ENCODE data around the gene IMP3. TPM values are rescaled to one million over a fixed set of nuclear protein-coding genes. Genes with fewer than 3 reads are reported as not detected.

The IMP3 gene
- total RNA-seq, 1 experiment from 2014 or later = 79.9 TPM

DNA sequence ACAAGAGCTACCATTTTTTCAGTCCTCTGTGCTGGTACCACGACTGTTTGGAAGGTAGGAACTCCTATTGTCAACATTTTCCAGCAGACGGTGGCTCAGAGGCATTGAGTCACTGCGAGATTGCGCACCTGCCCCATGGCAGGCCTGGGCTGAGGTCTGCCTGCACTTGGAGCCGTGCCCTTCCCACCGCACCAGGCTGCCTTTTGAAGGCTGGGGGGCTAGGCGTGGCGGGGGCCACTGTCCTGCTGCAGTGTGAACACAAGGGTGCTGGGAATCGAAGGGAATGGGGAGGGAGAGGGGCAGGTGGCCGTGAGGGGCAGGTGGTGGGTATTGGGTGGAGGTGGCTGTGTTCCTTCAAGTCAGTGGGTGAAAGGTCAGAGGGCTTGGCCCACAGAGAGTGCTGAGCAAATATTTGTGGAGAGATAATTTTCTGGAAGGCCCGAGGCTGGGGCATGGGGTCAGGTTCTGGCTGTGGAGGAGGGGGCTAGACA, 24.0 kb upstream of the IMP3 start (continued):
- TF ChIP-seq, protein P1, sequence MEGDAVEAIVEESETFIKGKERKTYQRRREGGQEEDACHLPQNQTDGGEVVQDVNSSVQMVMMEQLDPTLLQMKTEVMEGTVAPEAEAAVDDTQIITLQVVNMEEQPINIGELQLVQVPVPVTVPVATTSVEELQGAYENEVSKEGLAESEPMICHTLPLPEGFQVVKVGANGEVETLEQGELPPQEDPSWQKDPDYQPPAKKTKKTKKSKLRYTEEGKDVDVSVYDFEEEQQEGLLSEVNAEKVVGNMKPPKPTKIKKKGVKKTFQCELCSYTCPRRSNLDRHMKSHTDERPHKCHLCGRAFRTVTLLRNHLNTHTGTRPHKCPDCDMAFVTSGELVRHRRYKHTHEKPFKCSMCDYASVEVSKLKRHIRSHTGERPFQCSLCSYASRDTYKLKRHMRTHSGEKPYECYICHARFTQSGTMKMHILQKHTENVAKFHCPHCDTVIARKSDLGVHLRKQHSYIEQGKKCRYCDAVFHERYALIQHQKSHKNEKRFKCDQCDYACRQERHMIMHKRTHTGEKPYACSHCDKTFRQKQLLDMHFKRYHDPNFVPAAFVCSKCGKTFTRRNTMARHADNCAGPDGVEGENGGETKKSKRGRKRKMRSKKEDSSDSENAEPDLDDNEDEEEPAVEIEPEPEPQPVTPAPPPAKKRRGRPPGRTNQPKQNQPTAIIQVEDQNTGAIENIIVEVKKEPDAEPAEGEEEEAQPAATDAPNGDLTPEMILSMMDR (IDR thresholded peaks at IDR 0.05 in 2 of 3, conservative IDR thresholded peaks at IDR 0.05 in 1 of 3; ENCODE audit: borderline replicate concordance in 1 of 3, insufficient read depth in 1 of 3, low read depth in 2 of 3, low read length in 2 of 3) = no peak
- TF ChIP-seq SIN3A (IDR thresholded peaks at IDR 0.05; ENCODE audit: low read depth) = no peak

DNA sequence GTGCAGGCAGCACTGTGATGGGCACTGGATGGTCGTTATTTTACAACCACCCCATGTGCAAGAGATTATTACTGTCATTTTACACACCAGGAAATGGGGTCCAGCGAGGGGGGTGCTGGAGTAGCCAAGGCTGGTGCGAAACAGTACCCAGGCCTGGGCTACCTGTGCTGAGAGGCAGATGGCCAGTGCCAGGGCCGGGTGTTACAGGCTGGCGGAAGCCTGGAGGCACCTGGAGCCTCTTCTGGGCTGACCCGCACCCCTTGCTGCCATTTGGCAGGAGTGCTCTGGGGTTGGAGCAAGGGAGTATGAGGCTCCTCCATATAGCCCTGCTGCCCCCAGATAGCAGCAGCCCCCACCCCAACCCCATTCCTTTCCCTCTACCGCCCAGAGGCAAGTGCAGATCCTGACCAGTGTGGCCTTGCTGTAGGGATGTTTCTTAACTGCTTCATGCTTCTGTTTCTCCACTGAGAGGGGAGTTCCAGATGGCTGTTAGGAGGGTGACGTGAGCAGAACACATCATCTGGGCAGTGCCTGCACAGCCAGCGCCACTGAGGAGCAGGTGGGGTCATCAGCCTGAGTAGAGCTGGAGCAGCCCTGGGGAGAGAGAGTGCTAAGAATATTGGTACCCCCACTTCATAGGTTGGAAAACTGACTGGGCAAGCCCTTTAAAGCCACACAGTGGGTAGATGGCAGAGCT, 22.9 kb upstream of the IMP3 start:
- Histone ChIP-seq H3K27me3 (ENCODE audit: insufficient read depth, low read length) (no peaks in the 10 kb centered on the region), H4K20me1 (ENCODE audit: insufficient read depth) (no peaks in the 10 kb centered on the region), H3K9ac (ENCODE audit: low read length) (no peak overlapping the region), H3K79me2 (ENCODE audit: insufficient read depth, low read length) (no peaks in the 10 kb centered on the region), H2AFZ (ENCODE audit: low read depth, low read length, poor library complexity, severe bottlenecking) (no peak overlapping the region), H3K4me3 (replicated peaks in 1 of 2; ENCODE audit: low read depth in 1 of 2, low read length in 2 of 2) (no peak overlapping the region), H3K36me3 (ENCODE audit: control insufficient read depth in 1 of 2, insufficient read depth in 2 of 2, low read length in 2 of 2) (no peaks in the 10 kb centered on the region; a peak in 1 of 4 replicates), H3K27ac (ENCODE audit: low read depth, low read length) (no peak overlapping the region), H3K9me2 (ENCODE audit: insufficient read depth) (no peaks in the 10 kb centered on the region), H3K4me2 (ENCODE audit: low read length) (no peak overlapping the region), H3K4me1 (ENCODE audit: control insufficient read depth in 1 of 2, insufficient read depth in 2 of 2, low read length in 2 of 2) (peaks cover 45 to 72% of the 10 kb centered on the region in 2 experiments), H3K9me3 (ENCODE audit: control insufficient read depth in 1 of 2, insufficient read depth in 1 of 2, low read depth in 1 of 2, low read length in 2 of 2) (no peaks in the 10 kb centered on the region)
- CTCF ChIA-PET = no interaction called here
- DNase-seq (ENCODE audit: low read depth, low spot score) (no peak), ATAC-seq (no peak)
- no TSS peak for BruUV-seq (replicated peaks)
- RAD21 ChIA-PET (ENCODE audit: low non-redundant PET in 1 of 2, low total read pairs in 2 of 2, uncharacterized antibody in 2 of 2, unreplicated experiment in 2 of 2) = no interaction called here
- POLR2A ChIA-PET = no interaction called here
- intact Hi-C loops (cut with micrococcal nuclease) = no loop called here
- TF ChIP-seq YY1 (IDR thresholded peaks at IDR 0.05; ENCODE audit: extremely low read depth, insufficient replicate concordance, low read depth, low read length) = no peak
- TF ChIP-seq, protein P2, sequence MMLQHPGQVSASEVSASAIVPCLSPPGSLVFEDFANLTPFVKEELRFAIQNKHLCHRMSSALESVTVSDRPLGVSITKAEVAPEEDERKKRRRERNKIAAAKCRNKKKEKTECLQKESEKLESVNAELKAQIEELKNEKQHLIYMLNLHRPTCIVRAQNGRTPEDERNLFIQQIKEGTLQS (IDR thresholded peaks at IDR 0.05) = no peak
- TF ChIP-seq JUND (IDR thresholded peaks at IDR 0.05) = no peak
- TF ChIP-seq POLR2AphosphoS5 (IDR thresholded peaks at IDR 0.05; ENCODE audit: low read depth, low read length) = no peak
- TF ChIP-seq EGR1 (IDR thresholded peaks at IDR 0.05; ENCODE audit: low read depth) = no peak
- TF ChIP-seq ZNF274 (IDR thresholded peaks at IDR 0.05; ENCODE audit: low read depth, low read length) = no peak
- no peak for TF ChIP-seq ZFX (IDR thresholded peaks at IDR 0.05)
- no peak for TF ChIP-seq RAD21 (IDR thresholded peaks at IDR 0.05; ENCODE audit: low read depth)
- TF ChIP-seq SIN3A (IDR thresholded peaks at IDR 0.05; ENCODE audit: low read depth) = no peak
- TF ChIP-seq CEBPB (IDR thresholded peaks at IDR 0.05; ENCODE audit: low read depth) = no peak
- TF ChIP-seq, protein P3, sequence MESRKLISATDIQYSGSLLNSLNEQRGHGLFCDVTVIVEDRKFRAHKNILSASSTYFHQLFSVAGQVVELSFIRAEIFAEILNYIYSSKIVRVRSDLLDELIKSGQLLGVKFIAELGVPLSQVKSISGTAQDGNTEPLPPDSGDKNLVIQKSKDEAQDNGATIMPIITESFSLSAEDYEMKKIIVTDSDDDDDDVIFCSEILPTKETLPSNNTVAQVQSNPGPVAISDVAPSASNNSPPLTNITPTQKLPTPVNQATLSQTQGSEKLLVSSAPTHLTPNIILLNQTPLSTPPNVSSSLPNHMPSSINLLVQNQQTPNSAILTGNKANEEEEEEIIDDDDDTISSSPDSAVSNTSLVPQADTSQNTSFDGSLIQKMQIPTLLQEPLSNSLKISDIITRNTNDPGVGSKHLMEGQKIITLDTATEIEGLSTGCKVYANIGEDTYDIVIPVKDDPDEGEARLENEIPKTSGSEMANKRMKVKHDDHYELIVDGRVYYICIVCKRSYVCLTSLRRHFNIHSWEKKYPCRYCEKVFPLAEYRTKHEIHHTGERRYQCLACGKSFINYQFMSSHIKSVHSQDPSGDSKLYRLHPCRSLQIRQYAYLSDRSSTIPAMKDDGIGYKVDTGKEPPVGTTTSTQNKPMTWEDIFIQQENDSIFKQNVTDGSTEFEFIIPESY (IDR thresholded peaks at IDR 0.05; ENCODE audit: extremely low read depth, insufficient replicate concordance, low read length) = no peak
- TF ChIP-seq TCF7L2 (IDR thresholded peaks at IDR 0.05; ENCODE audit: borderline replicate concordance, extremely low read depth, insufficient read depth, insufficient read length) = no peak
- TF ChIP-seq FOSL1 (IDR thresholded peaks at IDR 0.05; ENCODE audit: low read depth) = no peak
- TF ChIP-seq, protein P4, sequence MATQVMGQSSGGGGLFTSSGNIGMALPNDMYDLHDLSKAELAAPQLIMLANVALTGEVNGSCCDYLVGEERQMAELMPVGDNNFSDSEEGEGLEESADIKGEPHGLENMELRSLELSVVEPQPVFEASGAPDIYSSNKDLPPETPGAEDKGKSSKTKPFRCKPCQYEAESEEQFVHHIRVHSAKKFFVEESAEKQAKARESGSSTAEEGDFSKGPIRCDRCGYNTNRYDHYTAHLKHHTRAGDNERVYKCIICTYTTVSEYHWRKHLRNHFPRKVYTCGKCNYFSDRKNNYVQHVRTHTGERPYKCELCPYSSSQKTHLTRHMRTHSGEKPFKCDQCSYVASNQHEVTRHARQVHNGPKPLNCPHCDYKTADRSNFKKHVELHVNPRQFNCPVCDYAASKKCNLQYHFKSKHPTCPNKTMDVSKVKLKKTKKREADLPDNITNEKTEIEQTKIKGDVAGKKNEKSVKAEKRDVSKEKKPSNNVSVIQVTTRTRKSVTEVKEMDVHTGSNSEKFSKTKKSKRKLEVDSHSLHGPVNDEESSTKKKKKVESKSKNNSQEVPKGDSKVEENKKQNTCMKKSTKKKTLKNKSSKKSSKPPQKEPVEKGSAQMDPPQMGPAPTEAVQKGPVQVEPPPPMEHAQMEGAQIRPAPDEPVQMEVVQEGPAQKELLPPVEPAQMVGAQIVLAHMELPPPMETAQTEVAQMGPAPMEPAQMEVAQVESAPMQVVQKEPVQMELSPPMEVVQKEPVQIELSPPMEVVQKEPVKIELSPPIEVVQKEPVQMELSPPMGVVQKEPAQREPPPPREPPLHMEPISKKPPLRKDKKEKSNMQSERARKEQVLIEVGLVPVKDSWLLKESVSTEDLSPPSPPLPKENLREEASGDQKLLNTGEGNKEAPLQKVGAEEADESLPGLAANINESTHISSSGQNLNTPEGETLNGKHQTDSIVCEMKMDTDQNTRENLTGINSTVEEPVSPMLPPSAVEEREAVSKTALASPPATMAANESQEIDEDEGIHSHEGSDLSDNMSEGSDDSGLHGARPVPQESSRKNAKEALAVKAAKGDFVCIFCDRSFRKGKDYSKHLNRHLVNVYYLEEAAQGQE (IDR thresholded peaks at IDR 0.05; ENCODE audit: low read depth) = no peak

All from HCT116 (cell line).